Uterus (tissue), 2 donors: ENCODE results near the gene RBMS1.

Experiments
- CTCF ChIP-seq, 4 experiments: fragments of 200-600 bp in 2 of 4; fragments of 450-650 bp in 2 of 4; sonication (generic) in 2 of 4; IDR thresholded peaks; one replicate each; pipeline ENCODE4 v1.5.1; 2016 to 2019; ENCODE audit warnings: antibody characterized with exemption in 4 of 4, mild to moderate bottlenecking in 2 of 4, moderate library complexity in 1 of 4
- POLR2A ChIP-seq, 2 donors: fragments of 450-650 bp; IDR thresholded peaks; one replicate each; pipeline ENCODE4 v1.6.1; 2016; ENCODE audit warnings: antibody characterized with exemption in 2 of 2, mild to moderate bottlenecking in 1 of 2, moderate library complexity in 1 of 2

- TF ChIP-seq CTCF (IDR thresholded peaks at IDR 0.05) (no peak), POLR2A (IDR thresholded peaks at IDR 0.05) (no peak)
Observed at GRCh38 chr2:160458718-160459453, 34.7 kb downstream of the RBMS1 start.
